ES-I3 (cell line): ENCODE data around the gene ARHGAP23.

Experiments used
- H3K36me3 ChIP-seq: 2 replicates; pipeline ENCODE4 v1.6.1; 2013; ENCODE audit warnings: mild to moderate bottlenecking, low read length, control low read depth, moderate library complexity; ENCODE audit not compliant: insufficient read depth
- H3K4me1 ChIP-seq: 2 replicates; pipeline ENCODE4 v1.6.1; 2013; ENCODE audit warnings: mild to moderate bottlenecking, control low read depth, low read length; ENCODE audit not compliant: insufficient read depth
- H3K9ac ChIP-seq: 2 replicates; pipeline ENCODE4 v1.6.1; 2013; ENCODE audit warnings: low read depth, mild to moderate bottlenecking, low read length, moderate library complexity
- H3K9me3 ChIP-seq: 2 replicates; pipeline ENCODE4 v1.6.1; 2013; ENCODE audit warnings: mild to moderate bottlenecking, low read length, moderate library complexity; ENCODE audit not compliant: control insufficient read depth, insufficient read depth

ARHGAP23 gene

DNA sequence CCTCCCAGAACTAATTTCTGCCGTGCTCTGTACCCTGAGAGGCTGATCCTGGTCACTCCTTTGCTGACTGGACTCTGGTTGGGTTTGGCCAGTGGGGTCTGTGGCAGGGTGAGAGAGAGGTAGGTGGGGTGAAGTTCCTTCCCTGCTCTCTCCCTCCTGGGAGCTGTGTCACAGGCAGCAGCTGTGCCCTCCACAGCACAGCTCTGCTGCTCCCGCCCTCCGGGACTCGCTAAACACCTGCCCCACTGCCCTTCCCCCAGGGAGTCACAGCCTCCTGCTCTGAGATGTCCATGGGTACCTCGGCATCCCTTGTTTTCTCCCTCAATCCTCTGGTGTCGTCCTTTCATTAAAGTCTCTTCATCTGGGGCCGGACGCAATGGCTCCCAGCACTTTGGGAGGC is 111.1 kb downstream of the ARHGAP23 start:
- H3K9ac ChIP-seq, result no peak overlapping the region
- H3K36me3 ChIP-seq, result no peaks in the 10 kb centered on the region
- no peaks in the 10 kb centered on the region for H3K9me3 ChIP-seq
- peaks cover 8% of the 10 kb centered on the region for H3K4me1 ChIP-seq

DNA sequence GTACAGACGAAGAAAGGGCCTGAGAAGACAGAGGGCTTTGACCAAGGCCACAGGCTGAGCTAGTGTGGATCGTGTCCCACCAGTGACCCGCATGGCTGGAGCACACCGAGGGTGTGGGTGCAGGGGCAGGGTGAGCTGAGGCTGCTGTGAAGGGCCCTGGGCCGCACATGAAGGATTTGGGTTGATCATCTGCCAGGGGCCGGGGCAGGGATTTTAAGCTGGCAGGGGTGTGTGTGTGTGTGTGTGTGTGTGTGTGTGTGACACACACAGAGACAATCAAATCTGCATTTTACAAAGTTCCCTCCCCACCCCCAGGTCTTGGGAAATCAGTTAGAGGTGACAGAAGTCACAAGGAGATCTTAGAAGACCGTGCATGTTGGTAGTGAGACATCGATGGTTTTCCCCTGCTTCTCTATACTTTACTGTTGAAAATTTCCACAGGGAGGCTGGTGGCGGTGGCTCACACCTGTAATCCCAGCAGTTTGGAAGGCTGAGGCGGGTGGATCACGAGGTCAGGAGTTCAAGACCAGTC is 112.3 kb downstream of the ARHGAP23 start:
- Histone ChIP-seq H3K4me1 (peaks cover 7% of the 10 kb centered on the region; the same call in 1 of the 2 replicates), H3K9ac (no peak overlapping the region), H3K9me3 (no peaks in the 10 kb centered on the region), H3K36me3 (no peaks in the 10 kb centered on the region)

DNA sequence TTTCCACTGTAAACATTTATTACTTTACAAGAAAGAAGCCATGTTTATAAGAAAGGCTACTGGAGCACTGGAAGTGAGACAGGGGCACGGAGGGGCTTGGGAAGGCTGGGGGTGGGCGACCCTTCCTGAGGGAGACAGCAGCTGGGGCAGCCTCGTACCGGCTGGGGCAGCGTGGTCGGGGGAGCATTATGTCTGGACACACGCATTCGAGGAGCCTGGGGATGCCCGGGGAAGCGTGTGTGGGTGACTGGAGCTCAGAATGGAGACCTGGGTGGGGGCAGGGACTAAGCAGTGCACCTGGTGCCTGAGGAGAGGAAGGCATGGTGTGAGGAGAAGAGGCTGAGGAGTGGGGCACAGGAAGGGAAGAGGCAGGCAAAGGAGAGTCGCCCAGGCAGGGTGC is 113.0 kb downstream of the ARHGAP23 start:
- no peaks in the 10 kb centered on the region for H3K9me3 ChIP-seq
- peaks cover 7% of the 10 kb centered on the region; the same call in 1 of the 2 replicates for H3K4me1 ChIP-seq
- no peaks in the 10 kb centered on the region for H3K36me3 ChIP-seq
- no peak overlapping the region for H3K9ac ChIP-seq

DNA sequence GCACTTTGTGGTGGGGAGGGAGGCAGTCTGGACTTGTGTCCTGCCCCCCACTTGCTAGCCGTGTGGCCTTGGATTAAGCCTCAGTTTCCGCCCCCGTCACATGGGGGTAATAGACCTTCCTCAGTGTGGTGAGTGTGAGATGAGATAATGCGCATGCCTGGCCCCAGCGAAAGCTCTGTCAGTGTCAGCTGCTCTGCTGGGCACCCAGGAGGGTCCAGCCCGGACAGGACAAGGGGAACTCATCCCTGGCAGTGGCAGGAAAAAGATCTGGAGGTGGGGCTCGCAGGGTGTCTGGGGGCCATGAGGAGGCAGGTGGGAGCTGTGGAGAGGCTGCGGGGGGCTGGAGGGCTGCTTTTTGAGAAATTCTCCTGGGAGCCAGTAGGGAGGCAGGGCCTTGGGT is 114.0 kb downstream of the ARHGAP23 start:
- H3K9me3 ChIP-seq, result no peaks in the 10 kb centered on the region
- no peak overlapping the region for H3K9ac ChIP-seq
- H3K4me1 ChIP-seq, result peaks cover 7% of the 10 kb centered on the region; the same call in 1 of the 2 replicates
- no peaks in the 10 kb centered on the region for H3K36me3 ChIP-seq

DNA sequence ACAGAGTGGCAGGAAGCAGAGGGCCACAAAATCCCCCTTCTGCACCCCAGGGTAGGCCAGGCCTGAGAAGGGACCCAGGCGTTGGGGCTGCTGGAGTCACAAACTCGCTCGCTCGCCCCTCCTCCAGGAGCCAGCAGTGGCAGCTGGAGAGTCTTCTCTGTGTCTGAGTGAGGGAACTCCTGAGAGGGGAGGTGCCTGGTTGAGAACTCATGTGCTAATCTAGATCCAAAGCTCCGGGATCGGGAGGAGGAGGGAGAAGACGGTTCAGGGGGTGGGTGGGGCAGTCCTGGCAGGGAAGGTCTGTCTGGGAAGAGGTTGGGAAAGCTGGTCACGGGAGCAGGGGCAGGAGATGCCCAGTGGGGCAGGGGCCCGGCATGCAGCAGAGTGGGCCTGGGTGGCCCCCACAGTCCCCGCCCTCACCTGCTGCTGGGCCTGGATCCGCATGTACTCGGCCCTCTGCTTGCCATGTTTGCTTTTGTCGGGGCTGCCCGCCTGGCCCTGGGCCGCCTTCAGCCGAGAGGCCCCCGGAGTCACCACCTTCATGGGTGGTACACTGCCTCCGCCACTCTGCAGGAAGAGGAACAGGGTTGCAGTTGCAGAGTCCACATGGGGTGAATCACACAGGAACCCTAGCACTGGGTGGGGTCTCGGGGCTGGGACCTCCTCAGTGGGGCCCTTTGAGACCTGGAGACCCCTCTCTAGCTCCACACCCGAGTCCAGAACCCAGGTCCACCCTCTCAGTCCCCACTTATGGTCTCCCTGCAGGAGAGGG is 115.3 kb downstream of the ARHGAP23 start:
- no peak overlapping the region for H3K9ac ChIP-seq
- peaks cover 7% of the 10 kb centered on the region; the same call in 1 of the 2 replicates for H3K4me1 ChIP-seq
- H3K36me3 ChIP-seq, result no peaks in the 10 kb centered on the region
- no peaks in the 10 kb centered on the region for H3K9me3 ChIP-seq

DNA sequence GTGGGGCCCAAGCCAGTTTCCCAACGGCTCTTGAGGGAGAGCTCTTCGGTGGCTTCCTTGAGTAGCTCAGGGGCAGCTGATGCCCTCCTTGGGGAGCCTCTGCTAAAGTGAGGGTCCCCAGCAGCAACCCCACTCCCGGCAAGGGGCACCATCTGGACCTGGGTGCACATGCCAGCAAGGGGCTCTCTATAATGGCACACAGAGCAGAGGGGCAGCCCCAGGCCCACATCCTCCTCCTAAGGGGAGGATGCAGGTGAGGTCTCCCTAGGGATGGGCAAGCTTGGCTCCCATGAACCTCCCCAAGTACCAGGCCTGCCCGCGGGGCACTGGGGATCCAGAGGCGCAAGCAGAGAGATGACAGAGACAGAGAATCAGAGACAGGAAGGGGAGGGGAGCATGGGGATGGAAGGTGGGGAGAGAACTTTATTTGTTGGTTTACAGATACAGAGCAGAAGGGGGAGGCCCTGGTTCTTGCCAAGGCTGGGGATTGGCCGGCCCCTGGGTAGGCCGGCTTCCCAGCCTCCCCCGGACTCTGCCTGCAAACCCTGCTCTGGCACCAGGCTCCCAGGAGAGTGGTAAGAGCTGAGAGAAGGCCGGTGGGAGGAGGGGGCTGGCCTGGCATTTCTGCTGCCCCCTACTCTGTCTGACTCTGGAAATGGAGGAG is 116.0 kb downstream of the ARHGAP23 start:
- H3K9me3 ChIP-seq, result no peaks in the 10 kb centered on the region
- H3K36me3 ChIP-seq, result no peaks in the 10 kb centered on the region
- H3K9ac ChIP-seq, result no peak overlapping the region
- H3K4me1 ChIP-seq, result peaks cover 7% of the 10 kb centered on the region; the same call in 1 of the 2 replicates

DNA sequence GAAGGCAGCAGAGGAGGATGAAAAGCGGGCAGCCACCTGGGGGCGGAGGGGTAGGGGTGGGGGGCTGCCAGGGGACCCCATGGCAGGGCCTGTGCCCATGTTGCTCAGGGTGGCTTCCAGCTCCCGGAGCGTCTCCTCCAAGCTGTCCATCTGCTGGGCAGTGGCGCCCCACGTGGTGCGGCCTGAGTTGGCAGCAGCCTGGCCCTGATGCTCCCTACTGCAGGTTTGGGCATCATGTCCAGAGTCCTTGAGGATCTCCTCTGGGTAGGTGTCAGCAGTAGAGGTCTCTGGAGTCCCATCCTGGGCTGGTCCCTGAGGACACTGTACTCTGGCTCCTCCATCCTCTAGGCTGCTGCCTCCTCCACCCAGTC is 116.6 kb downstream of the ARHGAP23 start:
- Histone ChIP-seq H3K36me3 (no peaks in the 10 kb centered on the region), H3K9me3 (no peaks in the 10 kb centered on the region), H3K4me1 (peaks cover 7% of the 10 kb centered on the region; the same call in 1 of the 2 replicates), H3K9ac (no peak overlapping the region)

DNA sequence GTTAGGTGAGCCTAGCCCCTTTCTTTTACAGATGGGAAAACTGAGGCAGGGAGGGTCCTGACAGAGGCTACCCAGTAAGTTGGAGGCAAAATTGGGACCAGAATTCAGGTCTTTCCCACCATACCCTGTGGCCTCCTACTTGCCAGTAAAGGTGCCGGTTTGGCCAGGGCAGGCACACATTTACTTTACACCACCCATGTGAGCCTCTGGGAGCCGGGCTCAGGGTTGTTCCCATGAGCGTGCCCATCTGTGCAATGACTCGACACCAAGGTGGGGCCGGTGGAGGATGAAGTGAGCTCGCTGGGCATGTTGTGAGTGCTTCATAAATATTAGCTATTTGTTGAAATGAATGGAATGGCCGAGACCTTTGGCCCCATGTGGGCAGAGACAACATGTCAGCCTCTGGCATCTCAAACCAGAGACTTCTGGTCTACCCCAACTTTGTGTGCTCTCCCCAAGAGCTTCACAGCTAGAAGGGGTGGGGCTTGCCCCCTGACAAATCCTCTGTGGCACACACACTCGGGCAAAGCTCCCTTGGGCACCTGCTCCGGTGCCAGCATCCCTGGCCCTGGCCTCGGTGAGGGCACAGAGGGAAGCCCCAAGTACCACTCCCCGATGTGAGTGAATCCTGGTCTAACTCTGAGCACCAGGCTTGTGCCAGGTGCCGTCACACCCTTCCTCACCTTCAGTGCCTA is 117.4 kb downstream of the ARHGAP23 start:
- no peaks in the 10 kb centered on the region for H3K36me3 ChIP-seq
- no peaks in the 10 kb centered on the region for H3K9me3 ChIP-seq
- peaks cover 7% of the 10 kb centered on the region; the same call in 1 of the 2 replicates for H3K4me1 ChIP-seq
- H3K9ac ChIP-seq, result no peak overlapping the region

DNA sequence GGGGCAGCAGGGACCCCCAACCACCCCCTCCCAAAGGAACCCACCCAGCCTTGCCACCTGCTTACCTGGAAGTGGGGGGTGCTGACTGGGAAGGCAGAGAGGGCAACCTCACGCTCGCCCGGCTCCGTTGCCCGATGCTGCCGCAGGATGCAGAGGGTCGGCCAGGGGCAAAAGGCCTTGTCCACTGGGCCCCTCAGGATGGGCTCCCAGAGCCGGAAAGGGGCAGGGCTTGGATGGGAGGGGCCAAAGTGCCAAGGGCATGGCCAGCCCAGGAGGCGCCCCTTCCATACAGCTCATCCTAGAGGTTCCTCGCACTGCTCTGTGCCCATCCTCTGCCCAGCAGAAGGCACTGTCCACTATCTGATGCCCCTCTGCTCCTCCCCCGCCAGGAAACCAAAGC is 118.1 kb downstream of the ARHGAP23 start:
- H3K4me1 ChIP-seq, result peaks cover 7% of the 10 kb centered on the region; the same call in 1 of the 2 replicates
- no peaks in the 10 kb centered on the region for H3K36me3 ChIP-seq
- no peaks in the 10 kb centered on the region for H3K9me3 ChIP-seq
- H3K9ac ChIP-seq, result no peak overlapping the region

DNA sequence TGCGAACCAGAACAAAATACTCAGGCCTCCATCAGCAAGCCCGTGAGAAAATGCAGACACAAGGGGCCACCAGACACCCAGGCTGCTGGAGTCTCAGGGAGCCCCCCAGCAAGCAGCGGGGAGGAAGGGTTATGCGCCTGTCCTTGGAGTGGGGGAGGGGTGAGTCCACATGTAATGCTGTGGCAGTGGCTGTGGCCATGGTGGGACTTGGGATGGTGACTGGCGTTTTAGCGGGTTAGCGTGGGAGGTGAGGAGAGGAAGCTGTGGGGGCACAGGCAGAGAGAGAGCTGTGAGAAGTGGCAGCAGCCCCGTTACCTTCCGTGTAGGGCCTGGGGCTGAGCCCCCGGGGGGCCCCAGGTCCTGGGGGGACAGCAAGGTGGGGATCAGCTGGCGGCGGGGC is 119.2 kb downstream of the ARHGAP23 start:
- Histone ChIP-seq H3K4me1 (peaks cover 4% of the 10 kb centered on the region; the same call in 1 of the 2 replicates), H3K9ac (no peak overlapping the region), H3K36me3 (no peaks in the 10 kb centered on the region), H3K9me3 (no peaks in the 10 kb centered on the region)

DNA sequence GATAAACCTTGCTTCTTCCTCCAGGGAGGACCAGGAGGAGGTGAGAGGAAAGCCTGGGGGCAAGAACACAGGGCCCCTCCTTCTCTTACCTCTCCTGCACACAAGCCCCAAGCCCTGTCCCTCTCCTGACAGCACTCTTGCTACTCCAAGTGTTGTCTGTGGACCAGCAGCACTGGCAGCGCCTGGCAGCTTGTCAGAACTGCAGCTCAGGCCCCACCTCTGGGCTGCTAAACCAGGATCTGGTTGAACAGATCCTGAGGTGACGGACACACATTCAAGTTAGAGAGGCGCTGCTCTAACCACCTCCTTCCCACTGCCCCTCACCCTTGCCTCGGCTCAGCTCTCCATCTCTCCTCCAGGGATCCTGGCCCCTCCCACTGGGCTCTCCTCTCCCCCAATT is 121.0 kb downstream of the ARHGAP23 start:
- Histone ChIP-seq H3K36me3 (no peaks in the 10 kb centered on the region), H3K9ac (no peak overlapping the region), H3K9me3 (no peaks in the 10 kb centered on the region), H3K4me1 (no peaks in the 10 kb centered on the region)

DNA sequence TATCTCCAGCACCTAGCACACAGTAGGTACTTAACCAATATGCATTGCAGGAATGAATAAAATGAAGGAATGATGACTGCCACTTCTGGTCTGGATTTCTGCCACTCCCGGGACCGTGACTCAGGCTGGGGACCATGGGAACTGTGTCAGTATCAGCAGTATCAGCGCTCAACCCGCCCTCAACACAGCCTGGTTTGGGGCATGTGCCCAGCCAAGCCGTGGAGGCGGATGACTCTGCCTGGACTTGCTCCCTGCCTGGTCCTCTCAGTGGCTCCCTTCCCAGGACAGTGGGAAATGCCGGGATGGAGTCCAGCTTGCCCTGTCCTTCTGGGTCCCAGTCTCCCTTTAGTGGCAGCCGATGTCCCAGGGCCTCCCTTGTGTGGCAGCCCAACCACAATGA is 122.4 kb downstream of the ARHGAP23 start:
- Histone ChIP-seq H3K9ac (no peak overlapping the region), H3K4me1 (no peaks in the 10 kb centered on the region), H3K36me3 (no peaks in the 10 kb centered on the region), H3K9me3 (no peaks in the 10 kb centered on the region)

DNA sequence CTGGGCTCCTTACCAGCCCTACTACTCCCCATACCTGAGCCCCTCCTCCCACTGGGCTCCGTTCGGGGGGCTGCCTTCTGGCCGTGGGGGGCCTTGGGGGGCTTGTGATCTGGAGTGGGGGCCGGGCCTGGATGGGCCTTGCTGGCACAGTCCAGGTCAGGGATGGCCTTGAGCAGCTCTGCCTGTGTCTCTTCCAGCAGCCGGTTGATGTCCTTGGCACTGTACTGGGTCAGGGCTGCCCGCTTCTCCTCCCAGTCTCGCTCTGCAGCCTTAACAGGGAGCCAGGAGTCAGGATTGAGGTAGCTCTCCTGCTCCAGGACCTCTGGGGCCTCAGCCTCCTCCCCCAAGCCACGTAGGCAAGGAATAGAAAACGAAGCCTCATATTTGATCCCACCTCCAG is 122.9 kb downstream of the ARHGAP23 start:
- H3K36me3 ChIP-seq, result no peaks in the 10 kb centered on the region
- H3K9me3 ChIP-seq, result no peaks in the 10 kb centered on the region
- H3K4me1 ChIP-seq, result no peaks in the 10 kb centered on the region
- H3K9ac ChIP-seq, result no peak overlapping the region

DNA sequence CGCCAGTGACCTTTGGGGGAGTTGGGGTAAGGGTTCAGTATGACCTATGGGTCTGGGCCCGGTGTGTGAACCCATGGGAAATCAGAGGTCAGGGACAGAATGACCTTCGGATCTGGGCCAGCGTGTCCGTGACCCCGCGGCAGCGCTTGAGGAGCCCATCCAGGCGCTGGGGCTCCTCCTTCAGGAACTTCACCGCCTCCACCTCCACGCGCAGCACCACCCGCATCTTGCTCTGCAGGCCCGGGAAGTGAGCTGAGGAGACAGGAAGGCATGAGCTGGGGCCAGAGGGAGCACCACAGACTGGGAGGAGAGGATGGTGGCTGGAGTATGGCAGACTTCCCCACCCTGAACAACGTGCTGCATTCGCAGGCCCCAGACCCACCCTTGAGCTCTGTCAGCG is 124.1 kb downstream of the ARHGAP23 start:
- no peak overlapping the region for H3K9ac ChIP-seq
- H3K4me1 ChIP-seq, result no peaks in the 10 kb centered on the region
- H3K9me3 ChIP-seq, result no peaks in the 10 kb centered on the region
- no peaks in the 10 kb centered on the region for H3K36me3 ChIP-seq
